ENCODE measurements around the gene XPO6.

XPO6 gene

DNA sequence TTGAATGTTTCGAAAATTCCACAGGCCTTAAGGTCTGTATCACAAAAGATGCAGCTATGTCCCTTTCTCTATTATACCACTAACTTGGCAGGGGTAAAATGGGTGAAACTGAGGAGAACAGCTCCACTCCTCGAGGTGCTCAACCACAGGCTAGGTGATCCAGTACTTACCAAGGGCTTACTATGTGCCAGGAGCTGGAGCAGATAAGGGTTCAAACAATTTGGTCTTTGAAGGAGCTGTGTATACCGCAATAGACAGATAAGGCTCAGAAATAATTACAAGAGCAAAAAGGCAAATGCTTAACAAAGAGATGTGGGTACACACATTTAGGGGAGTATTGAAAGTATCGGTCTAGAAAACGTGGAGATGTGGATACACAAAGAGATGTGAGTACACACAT, 1.5 kb downstream of the XPO6 start:
- DNase-seq, result no peak

DNA sequence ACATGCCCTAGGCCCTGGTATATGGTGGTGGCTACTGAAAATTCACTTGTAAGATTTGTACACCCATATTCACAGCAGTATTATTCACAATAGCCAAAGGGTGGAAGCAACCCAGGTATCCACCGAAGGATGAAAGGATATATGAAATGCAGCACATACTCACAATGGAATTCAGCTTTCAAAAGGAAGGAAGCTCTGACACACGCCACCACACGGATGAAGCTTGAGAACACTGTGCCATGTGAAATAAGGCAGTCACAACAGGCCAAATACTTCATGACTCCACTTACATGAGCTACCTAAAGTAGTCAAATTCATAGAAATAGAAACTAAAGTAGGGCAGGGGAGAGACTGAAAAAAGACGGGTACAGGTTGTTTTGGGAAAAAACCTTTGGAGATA, 2.9 kb downstream of the XPO6 start:
- no peak for DNase-seq

DNA sequence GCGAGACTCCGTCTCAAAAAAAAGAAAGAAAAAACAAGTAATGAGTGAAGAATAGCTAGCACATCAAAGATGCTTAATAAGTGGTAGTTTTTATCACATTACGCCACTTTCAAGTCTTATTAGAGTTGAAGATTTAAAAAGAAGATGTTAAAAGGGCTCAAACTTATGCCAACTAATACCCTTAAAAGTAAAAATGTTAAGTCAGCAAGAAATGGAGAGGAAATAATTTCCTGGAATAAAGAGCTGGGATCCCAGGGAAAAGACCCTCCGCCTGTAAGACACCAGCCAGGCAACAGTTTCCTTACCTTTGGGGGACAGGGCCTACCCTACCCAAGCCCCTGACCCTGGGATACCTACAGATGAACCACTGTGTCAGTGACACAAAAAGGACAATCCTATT, 3.6 kb downstream of the XPO6 start:
- no peak for DNase-seq

DNA sequence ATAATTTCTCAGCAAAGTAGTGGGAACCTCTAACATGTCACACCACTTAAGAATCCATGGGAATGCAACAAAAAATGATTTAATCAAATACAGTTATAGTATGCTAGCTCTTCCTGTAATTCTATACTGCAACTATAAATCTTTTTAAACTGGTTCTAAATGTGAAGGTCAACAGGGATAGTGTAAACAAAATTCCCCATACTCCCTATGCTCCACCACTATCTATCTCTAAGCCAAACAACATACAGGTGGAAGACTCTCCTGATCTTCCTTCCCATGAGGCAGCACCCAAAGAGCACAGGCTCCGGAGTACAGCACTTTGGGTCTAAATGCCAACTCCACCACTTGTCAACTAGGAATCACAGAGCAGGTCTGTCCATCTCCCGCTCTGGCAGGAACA, 4.4 kb downstream of the XPO6 start:
- DNase-seq, result no peak

DNA sequence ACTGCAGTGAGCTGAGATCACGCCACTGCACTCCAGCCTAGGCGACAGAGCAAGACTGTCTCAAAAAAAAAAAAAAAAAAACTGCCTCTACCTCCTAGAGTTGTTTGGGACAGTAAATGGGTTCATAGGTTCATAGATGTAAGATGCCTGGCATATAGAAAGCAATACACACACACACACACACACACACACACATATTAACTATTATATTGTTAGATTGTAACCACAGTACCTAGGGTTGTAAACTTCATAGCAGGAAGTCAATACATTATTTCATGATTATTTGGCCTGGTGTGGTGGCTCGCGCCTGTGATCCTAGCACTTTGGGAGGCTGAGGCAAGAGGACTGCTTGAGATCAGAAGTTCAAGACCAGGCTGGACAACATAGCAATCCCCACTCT, 5.8 kb downstream of the XPO6 start:
- DNase-seq, result no peak

DNA sequence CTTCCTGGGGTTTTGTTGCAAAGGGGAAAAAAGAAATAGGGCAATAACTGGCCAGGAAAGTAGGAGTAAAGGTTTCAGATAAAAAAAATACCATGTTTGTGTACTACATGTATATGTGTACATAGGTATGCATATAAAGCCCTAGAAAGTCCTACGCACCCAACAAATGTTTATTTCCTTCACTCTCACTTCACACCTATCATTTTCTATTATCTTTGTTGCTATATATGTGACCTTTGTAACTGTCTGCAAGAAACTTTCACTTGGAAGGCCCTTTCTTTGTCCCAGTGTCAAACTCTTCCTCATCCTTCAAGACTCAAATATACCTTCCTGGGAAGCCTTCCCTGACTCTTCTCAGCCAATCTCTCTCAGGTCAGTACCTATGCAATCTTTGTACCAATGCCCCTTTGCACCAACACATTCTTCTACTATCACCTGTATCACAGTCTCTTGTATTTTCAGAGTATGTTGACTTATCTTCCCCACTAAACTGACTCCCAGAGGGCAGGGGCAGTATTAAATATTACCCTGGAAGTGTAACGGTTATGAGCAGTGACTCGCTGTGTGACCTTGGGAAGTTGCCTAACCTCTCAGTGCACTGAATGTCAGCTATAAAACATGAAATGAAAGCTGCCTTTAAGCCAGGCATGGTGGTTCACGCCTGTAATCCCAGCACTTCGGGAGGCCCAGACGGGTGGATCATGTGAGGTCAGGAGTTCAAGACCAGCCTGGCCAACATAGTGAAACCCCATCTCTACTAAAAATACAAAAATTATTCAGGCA, 6.5 kb downstream of the XPO6 start:
- DNase-seq, result no peak

DNA sequence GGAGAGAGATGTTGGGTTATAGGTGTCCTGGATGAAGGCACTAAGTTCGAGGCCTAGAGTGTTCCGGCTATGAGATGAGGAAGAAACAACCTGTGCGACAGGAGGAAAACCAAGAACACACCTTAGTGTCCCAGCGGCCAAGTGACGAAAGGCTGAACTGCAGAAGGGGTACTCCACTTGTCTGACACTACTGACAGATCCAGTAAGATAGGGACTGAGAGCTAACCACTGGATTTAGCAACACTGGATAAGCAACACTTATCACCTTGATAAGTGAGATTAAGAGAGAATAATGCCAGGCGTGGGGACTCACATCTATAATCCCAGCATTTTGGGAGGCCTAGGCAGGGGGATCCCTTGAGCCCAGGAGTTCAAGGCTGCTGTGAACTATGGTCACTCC, 7.1 kb downstream of the XPO6 start:
- no peak for DNase-seq

DNA sequence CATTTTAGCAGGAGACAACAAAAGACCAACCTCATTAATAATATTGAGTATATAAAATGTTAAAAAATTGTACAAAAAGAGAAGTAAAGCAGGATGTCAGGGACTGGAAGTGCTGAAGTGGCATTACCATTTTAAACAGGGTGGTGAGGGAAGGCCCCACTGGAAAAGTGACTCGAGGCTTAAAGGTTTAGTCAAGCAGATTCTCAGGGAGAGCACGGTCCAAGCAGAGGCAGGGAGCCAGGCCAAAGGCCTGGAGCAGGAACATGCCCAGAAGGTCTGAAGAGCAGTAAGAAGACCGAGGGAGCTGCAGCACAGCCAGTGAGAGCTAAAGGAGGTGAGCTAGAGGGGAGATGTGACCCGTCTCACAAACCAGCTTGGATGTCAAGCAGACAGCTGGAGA, 7.6 kb downstream of the XPO6 start:
- DNase-seq, result no peak

DNA sequence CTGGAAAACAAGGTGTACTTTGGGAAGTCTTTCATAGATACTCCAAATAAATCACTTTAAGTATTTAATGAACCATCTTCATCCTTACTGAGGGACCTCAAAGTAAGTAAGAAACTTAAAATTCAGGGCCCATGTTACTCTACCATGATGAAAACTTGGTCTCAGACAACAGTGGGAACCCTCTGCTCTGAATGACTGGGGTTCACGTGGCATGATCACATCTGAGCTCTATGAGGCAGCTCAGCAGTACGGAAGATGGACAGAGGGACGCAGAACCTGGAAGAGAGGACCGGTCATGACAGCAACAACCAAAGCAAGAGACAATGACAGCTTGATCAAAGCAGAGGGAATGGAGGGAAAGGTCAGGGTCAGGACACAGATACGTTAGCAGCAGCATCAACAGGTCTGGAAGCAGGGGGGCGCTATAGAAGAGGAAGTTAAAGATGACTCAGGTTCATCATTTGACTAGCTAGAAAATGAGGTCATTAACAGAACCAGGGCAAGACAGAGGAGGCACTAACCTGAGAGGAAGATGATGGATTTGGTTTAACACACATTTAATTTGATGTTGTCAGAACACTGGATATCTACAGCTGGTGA, 9.5 kb downstream of the XPO6 start:
- DNase-seq, result no peak

DNA sequence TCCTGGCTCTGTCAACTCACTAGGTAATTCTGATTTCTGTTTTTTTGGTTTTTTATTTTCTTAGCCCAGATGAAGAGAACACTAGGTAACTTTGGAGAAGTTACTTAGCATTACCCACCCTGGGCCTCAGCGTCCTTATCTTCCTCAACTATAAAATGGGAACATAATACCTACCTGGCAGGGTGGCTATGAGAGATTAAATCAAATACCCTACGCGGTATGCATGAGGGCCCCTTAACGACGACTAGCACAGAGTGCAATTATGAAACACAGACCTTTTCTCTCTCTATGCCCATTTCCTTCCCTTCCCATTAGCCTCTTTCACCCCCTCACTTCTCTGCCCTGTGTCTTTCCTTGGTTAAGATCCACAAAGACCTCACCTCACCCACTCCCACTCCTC, 11.1 kb downstream of the XPO6 start:
- DNase-seq, result no peak

DNA sequence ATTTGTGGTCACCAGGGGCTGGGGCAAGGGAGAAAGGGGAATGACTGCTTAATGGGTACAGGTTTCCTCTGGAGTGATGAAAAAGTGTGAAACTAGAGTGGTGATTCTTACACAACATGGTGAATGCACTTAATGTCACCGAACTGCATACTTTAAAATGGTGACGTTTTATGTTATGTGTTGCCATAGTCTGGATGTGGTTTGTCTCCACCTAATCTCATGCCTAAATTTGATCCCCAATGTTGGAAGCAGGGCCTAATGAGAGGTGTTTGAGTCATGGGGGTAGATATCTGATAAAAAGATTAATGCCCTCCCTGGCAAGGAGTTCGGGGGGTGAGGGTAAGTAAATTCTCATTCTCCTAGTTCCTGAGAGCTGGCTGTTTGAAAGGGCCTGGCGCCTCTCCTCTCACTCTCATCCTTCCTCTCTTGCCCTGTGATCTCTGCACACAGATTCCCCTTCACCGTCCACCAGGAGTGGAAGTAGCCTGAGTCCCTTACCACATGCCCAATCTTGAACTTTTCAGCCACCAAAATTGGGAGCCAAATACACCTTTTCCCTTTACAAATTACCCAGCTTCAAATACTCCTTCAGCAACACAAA, 15.3 kb downstream of the XPO6 start:
- DNase-seq, result no peak

DNA sequence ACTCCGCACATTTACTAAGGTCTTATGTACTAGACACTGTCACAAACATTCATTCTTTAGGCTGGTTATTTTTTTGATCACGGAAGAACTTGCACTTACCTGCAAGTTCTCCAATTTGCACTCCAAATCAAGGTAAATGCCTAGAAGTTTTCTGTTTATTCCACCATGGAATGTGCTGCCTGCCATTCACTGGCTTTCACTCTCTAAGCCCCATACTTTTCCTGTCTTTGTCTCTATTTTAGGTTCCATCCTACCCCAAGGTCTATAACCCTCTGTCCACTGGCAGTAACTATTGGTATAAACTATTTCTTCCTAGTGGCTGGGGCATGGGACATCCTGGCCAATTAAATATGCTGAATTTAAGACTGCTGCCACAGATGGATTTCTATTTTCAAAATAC, 15.9 kb downstream of the XPO6 start:
- no peak for DNase-seq

DNA sequence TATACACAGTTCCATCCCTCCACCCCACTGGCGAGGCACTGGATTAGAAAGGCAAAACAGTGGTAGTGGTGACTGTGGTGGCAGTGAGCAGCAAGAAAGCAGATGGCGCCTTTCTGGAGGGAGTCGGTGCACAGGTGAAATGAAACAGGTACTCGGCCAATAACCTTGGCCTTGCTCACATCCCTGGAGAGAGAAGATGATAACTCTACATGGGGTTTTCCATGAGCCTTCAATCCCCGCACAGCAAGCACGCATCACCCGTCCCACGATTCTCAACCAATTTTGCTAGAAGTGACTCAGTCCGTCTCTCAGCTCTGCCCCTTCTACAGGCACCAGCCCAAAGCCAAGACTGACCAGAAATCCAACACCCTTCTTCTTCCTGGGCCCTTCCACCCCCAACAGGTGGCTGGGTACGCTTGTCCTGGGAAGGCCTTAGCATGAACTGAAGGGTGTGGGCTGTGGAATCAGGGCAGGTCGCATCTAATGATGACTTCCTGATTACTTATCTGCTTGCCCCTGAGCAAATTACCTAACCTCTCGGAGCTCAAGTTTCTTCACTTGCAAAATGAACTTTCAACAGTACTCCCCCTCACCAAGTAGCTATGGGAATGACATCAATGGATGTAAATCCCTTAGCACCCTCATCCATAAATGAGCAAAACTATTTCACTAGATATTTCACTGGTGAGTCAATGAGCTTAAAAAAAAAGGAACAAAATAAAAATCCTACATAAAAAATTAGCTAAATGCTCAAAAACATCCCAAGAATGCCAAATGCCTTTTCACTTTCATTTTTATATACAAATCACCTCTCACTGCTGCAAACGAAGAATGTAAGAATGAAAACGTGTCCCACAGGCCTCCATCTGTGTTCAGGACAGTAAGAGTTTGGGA, 18.0 kb downstream of the XPO6 start:
- DNase-seq, result no peak

DNA sequence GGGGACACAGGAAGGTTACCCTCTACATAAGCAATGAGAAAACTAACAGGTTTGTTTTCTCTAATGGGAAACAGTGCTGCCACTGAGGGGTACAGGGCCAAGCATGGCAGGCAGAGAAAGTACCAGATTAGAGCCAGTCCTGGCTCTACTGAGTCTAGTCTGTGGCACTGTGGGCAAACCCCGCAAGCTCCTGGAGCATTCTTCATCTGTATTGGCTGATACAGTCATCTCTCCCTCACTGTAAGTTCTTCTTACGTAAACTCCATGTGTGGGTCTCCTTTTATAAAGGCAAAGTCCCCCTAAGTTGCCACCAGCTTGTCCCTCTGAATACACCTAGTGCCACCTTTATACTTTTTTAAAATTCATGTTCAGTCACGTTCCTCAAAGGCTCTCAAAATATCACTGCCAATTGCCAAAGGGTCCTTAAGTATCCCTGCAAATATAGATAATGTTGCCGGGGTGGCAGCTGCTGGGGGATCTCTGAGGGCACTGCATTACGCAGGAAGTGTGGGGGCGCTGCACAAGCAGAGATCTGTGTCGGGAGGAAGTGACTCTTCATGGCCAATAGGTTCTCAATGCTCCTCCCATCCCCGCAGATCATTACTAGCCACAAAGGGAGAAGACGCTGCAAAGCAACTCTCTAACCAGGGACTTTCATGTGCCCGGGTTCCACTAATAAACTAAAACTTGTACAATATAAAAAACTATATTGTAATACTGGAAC, 18.8 kb downstream of the XPO6 start:
- no peak for DNase-seq

DNA sequence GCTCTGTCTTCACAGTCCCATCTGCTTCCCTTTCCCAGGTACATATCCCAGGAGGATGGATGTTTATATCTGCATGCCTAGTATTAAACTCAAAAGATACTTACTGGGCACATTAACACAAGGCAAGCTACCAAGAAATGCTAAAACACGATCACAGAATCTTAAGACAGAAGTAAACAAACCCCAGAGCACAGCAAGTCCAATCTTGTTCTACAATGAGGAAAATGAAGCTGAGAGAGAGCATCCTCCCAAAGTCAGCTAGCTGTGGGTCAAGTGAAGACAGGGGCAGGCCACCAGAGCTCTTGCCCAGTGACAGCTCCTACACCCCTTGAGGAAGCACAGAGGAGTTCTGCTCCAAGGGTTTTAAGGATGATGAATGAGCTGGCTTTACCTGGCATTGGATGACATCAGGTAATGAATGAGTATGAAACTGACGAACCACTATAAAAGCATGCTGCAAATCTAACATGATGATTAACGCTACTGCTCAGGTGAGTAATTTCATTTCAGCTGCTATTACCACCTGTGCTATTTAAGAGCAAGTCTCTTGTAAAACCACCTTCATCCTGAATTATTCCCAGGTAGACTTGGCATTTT, 20.3 kb downstream of the XPO6 start:
- DNase-seq, result no peak

DNA sequence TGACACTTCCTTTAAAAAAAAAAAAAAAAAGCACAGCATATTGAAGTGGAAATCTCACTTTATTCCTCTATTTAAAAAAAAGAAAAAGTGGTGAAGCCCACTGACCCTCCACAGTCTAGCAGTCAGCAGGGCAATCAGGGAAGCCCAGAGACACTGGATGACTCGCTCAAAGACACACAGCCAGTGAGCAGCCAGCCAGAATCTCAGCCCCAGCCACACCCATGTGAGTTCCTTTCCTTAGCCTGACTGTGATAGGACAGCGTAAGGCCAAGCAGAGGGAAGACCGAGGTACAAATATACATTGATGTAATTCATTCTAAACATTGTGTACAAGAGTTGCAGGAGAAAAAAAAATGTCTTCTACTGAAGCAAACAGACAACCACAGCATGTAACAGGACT, 22.5 kb downstream of the XPO6 start:
- no peak for DNase-seq

DNA sequence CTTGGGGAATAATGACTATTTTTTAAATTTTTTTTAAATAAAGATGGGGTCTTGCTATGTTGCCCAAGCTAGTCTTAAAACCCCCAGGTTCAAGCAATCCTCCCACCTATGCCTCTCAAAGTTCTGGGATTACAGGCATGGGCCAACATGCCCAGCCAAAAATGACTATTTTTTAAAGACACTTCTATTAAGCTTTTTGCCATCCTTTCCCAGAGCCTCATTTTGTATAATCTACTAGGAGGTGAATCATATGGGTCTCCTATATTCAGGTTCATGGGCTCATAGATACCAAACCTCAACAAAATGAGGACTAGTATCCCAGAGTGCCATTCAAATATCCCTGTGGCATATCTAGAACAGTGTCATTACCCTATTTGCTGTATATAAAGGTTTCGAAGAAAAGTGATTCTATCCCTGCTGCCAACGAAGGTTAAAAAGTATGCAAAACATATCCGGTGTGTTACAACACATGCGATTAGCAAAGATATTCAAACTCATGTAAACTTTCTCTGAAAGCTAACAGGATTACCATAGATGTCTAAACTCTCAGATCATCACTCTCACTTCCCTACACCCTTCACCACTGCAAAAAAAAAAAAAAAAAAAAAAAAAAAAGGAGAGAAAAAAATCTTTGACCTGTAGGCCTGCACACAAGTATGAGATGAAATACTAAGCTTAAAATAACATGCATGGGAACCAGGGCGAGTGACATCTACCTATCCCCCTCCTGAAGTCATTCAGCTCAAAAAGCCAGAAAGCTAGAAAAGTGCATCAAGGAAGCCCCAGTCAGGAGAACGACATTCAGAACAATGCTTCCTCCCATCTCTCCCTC, 23.5 kb downstream of the XPO6 start:
- no peak for DNase-seq

DNA sequence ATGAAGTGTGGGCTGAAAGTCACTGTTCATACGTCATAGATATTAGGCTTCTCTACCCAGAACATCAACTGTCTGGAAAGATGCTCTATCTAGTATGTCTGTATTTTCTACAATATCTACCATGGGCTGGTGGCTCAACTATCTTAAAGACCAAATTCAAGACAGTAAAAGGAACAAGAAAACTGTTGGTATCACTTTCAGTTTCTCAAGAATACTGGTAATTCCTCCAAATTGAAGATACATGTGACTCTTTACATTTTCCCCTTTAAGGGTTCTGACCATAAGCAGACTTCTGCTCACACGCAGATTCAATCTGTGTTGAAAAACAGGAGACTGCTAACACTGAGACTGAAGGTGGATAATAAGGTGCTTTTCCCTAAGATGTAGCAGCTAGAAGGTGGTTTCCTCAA, 24.2 kb downstream of the XPO6 start:
- DNase-seq, result no peak

DNA sequence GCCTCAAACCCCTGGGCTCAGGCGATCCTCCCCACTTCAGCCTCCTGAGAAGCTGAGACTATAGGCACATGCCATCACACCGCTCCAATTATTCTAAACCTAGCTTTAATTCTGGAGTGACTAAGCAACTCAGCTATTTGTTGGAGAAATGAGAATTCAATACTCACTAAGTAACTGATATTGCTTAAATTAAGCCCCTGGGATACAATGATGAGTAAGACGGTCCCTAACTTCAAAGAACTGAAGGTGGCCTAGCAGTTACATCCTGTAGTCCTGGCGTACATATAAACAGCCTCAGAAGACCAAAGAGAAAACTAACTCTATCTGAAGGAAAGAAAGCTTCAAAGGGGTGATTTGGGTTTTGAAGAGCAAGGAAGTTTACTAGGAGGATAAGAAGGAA, 25.0 kb downstream of the XPO6 start:
- DNase-seq, result no peak

DNA sequence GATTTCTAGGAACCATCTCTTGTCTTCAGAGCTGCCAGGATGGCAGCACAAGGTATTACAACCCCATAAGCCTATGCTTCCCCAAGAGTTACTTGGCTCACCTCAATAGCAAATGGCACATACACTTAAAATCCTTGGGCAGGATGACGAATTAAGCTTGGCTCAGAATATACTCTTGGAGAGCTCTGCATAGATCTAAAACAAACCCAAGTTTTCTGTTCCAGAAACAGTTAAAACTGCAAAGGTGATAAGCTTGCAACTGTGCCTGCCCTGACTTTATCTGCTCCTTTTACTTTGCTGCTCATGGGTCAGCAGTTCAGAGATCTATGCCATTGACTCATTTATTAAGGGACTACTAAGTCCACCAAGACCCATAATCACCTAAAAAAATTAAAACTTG, 26.1 kb downstream of the XPO6 start:
- DNase-seq, result no peak

DNA sequence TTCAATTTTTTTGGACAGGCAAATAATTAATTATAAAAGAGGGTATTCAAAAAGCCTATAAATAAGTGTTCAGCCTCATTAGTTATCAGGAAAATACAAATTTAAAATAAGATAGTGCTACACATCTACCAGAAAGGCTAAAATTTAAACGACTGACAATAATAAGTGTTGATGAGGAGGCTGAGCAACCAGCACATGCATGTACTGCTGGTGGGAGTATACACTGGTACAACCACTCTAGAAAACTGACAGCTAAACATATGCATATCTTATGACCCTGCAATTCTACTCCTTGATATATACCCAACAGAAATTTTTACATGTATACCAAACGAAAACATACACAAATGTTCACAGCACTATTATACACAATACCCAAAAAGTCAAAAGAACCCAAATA, 27.1 kb downstream of the XPO6 start:
- DNase-seq, result no peak

DNA sequence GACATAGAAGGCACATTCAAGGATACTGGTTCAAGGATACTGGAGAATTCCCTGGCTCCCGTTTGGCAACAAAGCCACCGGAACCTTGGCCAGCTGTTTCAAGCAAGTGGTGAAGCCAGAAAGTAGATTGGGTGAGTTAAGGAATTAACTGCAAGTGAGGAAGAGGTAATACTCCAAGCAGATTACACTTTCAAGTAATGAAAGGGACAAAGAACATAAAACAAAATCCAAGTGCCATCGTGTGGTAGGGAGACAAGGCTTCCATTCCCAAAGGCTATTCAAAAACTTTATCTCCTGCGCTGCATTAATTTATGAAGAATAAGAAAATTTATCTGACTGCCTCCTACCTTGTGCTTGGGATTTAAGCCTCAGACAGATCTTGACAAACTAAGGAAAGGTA, 27.8 kb downstream of the XPO6 start:
- DNase-seq, result no peak

Measured in NCI-H748 treated with DMSO at 0.1 percent for 48 hours (cell line).